Head of caudate nucleus (tissue), 42 donors: Measurements from ENCODE around the gene MRGPRG.

Experiments
- DNase-seq, 42 donors: peaks; one replicate each; pipeline versions ENCODE4 v3.0.0 to v3.0.0-alpha.2; 2020 to 2021; ENCODE audit warnings: mixed read lengths in 7 of 42
- intact Hi-C: fragments of 100-400 bp; cut with DNase I; formaldehyde crosslinking; loops from one replicate; pipeline ENCODE4 v1.15.0; 2022

The MRGPRG gene

DNA sequence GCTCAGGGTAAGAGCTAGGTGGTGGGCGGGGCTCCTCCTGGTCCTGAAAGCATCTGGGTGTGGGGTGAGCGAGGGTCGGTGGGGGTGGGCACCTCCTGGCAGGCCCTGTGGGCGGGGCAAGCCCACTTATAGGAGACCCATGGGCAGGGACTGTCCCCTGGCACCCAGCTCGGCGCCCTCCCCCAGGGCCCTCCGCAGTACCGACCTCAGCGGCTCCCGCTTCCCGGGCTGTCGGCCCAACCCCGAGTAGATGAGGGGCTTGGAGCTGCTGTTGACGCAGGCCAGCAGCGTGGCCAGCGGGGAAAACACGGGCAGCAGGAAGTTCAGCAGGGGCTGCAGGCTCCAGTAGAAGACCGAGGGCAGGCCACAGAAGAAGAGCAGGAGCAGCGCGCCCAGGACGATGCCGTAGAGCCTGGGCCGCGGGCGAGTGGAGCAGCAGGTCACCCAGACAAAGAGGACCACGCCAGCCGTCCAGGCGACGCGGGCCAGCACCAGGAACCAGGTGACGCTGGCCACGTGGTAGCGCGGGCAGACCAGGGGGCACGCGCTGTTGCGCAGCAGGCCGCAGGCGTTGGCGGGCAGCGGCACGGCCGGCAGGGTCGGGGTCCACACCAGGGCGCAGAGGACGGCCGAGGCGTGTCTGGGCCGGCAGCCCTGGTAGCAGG lies 663 bp downstream of the MRGPRG start:
- intact Hi-C loops = loop anchor here (5.0 kb wide), 1 partner anchor 106 kb away; no protein-coding TSS in a partner anchor
- peak in 7 of 42 donors; percentile 5 to 13 (median 10) for DNase-seq

- intact Hi-C loops = loop anchor here (5.0 kb wide), 1 partner anchor 104 kb away; no protein-coding TSS in a partner anchor
Measured at GRCh38 chr11:3216027-3216525, 2.5 kb downstream of the MRGPRG start.

GRCh38 chr11:3215346-3216026 lies 3.1 kb downstream of the MRGPRG start:
- intact Hi-C loops = loop anchor here (5.0 kb wide), 1 partner anchor 103 kb away; no protein-coding TSS in a partner anchor
- peak in 6 of 42 donors; percentile 0 to 14 (median 4) for DNase-seq

More at GRCh38 chr11:3216027-3216525, 2.5 kb downstream of the MRGPRG start:
- DNase-seq = peak in 5 of 42 donors; percentile 1 to 14 (median 4)

GRCh38 chr11:3214420-3214699 lies 4.3 kb downstream of the MRGPRG start:
- intact Hi-C loops = no loop called here

GRCh38 chr11:3213659-3214419 lies 4.8 kb downstream of the MRGPRG start:
- intact Hi-C loops = no loop called here
- DNase-seq = peak in 1 of 42 donors; percentile 6

More at GRCh38 chr11:3214420-3214699, 4.3 kb downstream of the MRGPRG start:
- DNase-seq = peak in 2 of 42 donors; percentile 0 to 10

- intact Hi-C loops = no loop called here
- DNase-seq = no peak
Measured at GRCh38 chr11:3208272-3208671, 10.3 kb downstream of the MRGPRG start.

DNA sequence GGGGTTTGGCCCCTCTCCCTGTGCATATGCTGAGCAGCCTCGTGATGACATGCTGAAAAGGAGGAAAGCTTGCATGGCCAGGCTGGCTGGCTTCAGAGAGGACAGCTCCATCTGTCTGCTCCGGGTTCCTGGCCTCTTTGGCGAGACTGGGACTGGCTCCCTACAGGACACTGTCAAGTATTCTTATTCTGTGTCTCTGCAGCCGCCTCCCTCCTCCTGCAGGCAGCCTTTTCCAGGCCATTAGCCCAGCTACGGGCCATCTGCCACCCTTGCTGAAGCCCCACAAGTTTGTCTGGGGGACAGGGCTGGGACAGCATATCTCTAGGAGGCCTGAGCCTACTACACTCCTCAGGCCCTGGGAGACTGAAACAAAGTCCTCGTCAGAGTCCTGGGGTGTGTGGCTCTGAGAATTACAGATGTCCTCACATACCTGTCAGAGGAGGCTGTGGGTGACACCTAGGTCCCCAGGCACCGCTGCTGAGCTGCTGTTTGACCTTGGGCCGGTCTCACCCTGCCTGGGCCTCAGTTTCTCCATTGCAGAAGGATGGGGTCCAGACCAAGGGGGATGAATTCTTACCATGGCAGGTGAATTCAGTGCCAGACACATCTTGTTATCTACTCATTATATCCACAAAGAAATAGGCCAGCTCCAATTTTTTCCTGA lies 11.0 kb downstream of the MRGPRG start:
- DNase-seq = no peak
- intact Hi-C loops = no loop called here

GRCh38 chr11:3206922-3207204 lies 11.8 kb downstream of the MRGPRG start:
- DNase-seq = no peak
- intact Hi-C loops = no loop called here

GRCh38 chr11:3206156-3206921 lies 12.3 kb downstream of the MRGPRG start:
- no peak for DNase-seq
- intact Hi-C loops = no loop called here

DNA sequence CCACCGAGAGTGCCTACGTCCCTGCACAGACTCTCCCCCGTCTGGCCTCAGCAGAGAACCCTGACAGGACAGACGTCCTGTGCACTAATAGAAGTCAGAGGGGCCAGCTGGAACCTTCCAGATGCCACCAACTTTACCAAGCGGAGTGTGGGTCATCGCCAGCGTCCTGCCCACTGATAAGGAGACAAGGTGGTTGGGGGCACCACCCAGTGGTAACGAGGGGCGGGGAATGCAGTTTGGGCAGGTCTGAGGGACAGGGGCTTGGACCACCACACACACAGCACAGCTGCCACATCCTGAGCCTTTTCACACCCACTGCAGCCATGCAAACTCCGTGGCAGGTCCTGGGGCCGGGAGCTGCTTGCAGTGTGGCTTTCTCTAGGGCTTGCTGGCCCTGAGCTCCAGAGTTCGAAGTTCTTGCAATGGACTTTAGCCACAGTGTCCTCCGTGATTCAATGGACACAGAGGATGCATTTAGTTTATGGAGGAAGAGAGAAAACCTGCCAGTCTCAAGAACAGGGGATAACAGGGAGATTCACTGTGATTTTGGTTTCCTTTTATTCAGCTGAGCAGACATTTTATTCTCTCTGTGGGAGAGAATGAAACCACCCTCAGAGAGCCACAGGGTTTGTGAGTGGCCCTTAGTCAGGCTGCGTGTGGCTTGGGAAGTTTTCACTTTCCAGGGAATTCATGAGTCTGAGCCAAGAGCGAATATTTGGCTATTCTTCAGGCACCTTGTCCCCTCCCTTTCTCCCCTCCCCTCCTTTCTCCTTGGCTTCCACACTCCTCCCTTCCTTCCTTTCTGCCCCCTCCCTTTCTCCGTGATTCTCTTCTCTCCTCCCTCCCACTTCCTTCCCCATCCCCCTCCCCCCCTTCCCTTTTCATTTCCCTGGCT lies 13.1 kb downstream of the MRGPRG start:
- DNase-seq = peak in 1 of 42 donors; percentile 3
- intact Hi-C loops = no loop called here

DNA sequence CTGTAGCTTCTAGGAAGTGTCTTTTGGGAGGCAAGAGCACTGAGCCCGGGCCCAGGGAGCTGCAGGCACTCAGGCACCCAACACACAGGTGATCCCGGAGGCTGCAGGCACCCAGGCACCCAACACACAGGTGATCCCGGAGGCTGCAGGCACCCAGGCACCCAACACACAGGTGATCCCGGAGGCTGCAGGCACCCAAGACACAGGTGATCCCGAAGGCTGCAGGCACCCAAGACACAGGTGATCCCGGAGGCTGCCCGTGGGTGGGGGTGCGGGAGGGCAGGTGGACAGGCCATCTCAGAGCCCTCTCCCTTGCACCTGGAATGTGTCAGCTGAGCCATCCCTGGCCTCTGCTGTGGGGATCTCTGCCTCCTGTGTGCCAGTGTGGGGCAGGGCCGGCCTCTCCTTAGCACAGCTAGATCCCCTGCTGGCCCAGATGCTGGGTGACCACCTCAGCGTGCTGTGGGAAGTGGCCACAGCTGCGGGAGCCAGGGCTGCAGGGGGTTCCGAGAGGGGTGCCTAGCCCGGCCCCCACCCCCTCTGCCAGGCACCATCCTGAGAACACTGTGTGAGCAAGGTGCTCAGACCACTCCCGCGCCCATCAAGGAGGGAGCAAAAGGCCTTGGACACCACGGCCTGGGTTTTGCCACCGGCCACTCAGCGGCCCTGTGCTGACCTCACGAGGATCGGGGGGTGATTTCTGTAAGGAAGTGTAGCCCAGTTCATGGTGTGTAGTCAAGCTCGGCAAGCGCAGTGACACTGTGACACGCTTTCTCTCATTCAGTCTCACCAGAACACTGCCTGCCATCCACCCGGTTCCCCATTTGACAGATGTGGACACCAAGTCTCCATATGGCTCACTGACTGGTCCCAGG lies 14.2 kb downstream of the MRGPRG start:
- peak in 1 of 42 donors; percentile 3 for DNase-seq
- intact Hi-C loops = no loop called here

- intact Hi-C loops = no loop called here
- peak in 1 of 42 donors; percentile 1 for DNase-seq
Measured at GRCh38 chr11:3203221-3204043, 15.2 kb downstream of the MRGPRG start.

- intact Hi-C loops = no loop called here
- DNase-seq = peak in 2 of 42 donors; percentile 2 to 12
Measured at GRCh38 chr11:3202759-3203158, 15.9 kb downstream of the MRGPRG start.

GRCh38 chr11:3202305-3202704 lies 16.3 kb downstream of the MRGPRG start:
- intact Hi-C loops = no loop called here
- peak in 3 of 42 donors; percentile 1 to 5 (median 1) for DNase-seq

DNA sequence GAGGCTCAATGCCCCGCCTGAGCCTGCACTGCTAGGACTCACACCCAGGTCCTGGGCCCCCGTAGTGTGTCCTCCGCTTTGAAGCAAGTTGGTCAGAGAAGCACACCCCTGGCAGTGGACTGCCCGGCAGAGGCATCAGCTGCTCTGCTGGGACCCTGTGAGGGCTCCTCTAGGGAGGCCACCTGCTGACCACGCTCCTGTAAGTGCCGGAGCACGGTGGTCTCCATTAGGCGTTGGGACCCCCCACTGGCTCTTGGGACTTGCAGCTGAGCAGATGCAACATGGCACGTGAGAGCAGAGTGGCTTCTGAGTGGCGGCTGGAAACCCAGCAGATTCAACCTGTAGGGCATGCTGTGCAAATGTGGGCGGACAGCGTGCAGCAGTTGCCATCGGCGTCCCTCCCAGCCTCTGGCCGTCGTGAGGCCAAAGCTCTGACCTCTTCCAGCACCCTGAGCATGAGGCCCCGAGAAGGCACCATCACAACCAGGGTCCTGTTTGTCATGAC lies 16.9 kb downstream of the MRGPRG start:
- DNase-seq = peak in 7 of 42 donors; percentile 2 to 23 (median 7)
- intact Hi-C loops = no loop called here
